Measurements from ENCODE around the gene UNG.

The UNG gene

DNA sequence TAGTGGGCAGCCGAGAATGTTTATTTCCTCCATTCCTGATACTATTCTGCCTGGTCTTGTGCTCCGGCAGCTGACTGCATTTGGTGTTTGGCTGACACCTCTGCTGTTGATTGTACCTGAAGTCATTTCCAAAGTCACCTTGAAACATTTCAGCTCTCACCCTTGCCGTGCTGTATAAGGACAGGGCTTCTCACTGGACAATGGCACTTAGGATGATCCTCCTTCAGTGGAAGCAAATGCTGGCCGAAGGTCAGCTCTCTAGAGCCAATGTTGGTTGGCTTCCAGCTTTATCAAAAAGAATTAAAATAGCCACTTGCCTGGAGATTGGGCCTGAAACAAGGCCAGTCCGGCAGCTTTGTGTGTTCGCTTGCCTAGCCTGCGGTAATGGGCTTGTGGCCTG is 63.0 kb downstream of the UNG start:
- no peak for DNase-seq

All from NCI-H526 treated with DMSO at 0.1 percent for 48 hours (cell line).